Measurements from ENCODE around the gene SACS.

Gene SACS

DNA sequence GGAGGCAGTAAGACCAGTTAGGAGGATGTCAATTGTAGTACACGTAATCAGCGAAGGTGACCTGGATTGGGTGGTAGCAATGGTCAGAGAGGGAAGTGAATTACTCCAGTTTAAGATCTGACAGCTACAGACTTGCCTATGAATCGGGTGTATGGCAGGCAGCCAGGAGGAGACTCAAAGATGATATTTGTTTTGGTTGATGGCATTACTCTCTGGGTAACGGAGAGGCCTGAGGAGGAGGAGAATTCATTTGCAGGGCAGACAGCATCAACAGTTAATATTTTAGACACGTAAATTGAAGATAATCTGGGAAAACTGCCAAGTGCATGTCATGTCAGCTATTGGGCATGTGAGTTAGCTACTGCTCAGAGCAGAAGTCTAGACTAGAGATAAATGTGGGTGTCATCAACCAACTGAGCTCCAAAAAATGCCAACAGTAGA, 143.6 kb downstream of the SACS start:
- Histone ChIP-seq H2AFZ (ENCODE audit: low read depth, low read length) (no peak overlapping the region), H3K27me3 (ENCODE audit: low read depth, low read length) (0 out of 2 replicates have a peak, but pooled peaks cover 5% of the 10 kb centered on the region), H3K9me3 (ENCODE audit: insufficient read depth, low read length) (no peaks in the 10 kb centered on the region), H3K36me3 (replicated peaks; ENCODE audit: low read depth, low read length) (no peaks in the 10 kb centered on the region), H3K27ac (ENCODE audit: low read length) (no peak overlapping the region), H3K4me2 (ENCODE audit: low read length) (no peak overlapping the region), H3K79me2 (ENCODE audit: low read length) (no peaks in the 10 kb centered on the region), H3K4me1 (ENCODE audit: low read length) (no peaks in the 10 kb centered on the region), H3K4me3 (ENCODE audit: low read length) (no peak overlapping the region), H4K20me1 (ENCODE audit: insufficient read depth, low read length) (no peaks in the 10 kb centered on the region), H3K9ac (ENCODE audit: low read length) (no peak overlapping the region)
- TF ChIP-seq, protein P1, sequence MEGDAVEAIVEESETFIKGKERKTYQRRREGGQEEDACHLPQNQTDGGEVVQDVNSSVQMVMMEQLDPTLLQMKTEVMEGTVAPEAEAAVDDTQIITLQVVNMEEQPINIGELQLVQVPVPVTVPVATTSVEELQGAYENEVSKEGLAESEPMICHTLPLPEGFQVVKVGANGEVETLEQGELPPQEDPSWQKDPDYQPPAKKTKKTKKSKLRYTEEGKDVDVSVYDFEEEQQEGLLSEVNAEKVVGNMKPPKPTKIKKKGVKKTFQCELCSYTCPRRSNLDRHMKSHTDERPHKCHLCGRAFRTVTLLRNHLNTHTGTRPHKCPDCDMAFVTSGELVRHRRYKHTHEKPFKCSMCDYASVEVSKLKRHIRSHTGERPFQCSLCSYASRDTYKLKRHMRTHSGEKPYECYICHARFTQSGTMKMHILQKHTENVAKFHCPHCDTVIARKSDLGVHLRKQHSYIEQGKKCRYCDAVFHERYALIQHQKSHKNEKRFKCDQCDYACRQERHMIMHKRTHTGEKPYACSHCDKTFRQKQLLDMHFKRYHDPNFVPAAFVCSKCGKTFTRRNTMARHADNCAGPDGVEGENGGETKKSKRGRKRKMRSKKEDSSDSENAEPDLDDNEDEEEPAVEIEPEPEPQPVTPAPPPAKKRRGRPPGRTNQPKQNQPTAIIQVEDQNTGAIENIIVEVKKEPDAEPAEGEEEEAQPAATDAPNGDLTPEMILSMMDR (IDR thresholded peaks at IDR 0.05; ENCODE audit: low read depth, low read length), result no peak
- no peak for TF ChIP-seq EZH2phosphoT487 (IDR thresholded peaks at IDR 0.05; ENCODE audit: low read depth)

DNA sequence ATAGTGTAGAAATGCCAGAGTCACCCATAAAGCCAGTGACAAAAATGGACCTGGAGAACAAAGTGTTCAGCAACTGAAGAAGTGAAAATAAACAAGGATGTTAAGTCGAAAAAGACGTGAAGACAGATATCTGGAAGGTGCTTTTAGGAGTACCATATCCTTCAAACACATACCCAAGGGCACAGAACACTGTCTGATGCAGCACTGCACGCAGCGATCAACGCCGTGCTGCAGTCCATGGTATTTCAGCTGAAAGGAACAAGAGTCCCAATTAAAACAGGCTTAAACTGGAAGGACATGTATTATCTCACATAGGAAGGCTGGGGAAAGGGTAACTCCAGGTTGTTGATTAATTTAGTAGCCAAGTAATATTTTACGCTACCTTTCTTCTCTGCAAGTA, 144.5 kb downstream of the SACS start:
- H3K9ac ChIP-seq (ENCODE audit: low read length), result no peak overlapping the region
- H4K20me1 ChIP-seq (ENCODE audit: insufficient read depth, low read length), result no peaks in the 10 kb centered on the region
- H3K79me2 ChIP-seq (ENCODE audit: low read length), result no peaks in the 10 kb centered on the region
- H2AFZ ChIP-seq (ENCODE audit: low read depth, low read length), result no peak overlapping the region
- no peaks in the 10 kb centered on the region for H3K9me3 ChIP-seq (ENCODE audit: insufficient read depth, low read length)
- H3K27ac ChIP-seq (ENCODE audit: low read length), result no peak overlapping the region
- 0 out of 2 replicates have a peak, but pooled peaks cover 5% of the 10 kb centered on the region for H3K27me3 ChIP-seq (ENCODE audit: low read depth, low read length)
- no peak for TF ChIP-seq EZH2phosphoT487 (IDR thresholded peaks at IDR 0.05; ENCODE audit: low read depth)
- TF ChIP-seq, protein P1 (IDR thresholded peaks at IDR 0.05; ENCODE audit: low read depth, low read length), result no peak
- no peak overlapping the region for H3K4me3 ChIP-seq (ENCODE audit: low read length)
- no peak overlapping the region for H3K4me2 ChIP-seq (ENCODE audit: low read length)
- no peaks in the 10 kb centered on the region for H3K36me3 ChIP-seq (replicated peaks; ENCODE audit: low read depth, low read length)
- no peaks in the 10 kb centered on the region for H3K4me1 ChIP-seq (ENCODE audit: low read length)

DNA sequence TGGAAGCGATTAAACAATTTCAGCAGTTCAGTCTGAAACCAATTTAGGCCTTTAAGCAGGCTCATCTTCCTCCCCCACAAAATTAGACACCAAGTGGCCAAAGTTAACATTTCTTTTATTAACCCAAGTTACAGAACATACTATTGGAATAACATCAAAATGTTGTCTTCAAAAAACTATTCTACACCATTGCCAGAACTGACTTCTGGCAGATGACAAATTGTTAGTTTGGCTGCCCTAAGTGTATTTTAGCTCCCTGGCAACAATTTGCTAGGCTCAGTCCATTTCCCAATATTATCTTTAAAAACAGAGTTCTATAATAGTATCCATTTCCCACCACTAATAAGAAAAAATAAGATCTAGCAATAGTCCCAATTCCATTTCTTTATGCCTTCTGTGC, 144.9 kb downstream of the SACS start:
- no peak overlapping the region for H3K4me2 ChIP-seq (ENCODE audit: low read length)
- no peak overlapping the region for H3K4me3 ChIP-seq (ENCODE audit: low read length)
- no peak overlapping the region for H2AFZ ChIP-seq (ENCODE audit: low read depth, low read length)
- no peaks in the 10 kb centered on the region for H3K79me2 ChIP-seq (ENCODE audit: low read length)
- no peaks in the 10 kb centered on the region for H4K20me1 ChIP-seq (ENCODE audit: insufficient read depth, low read length)
- no peaks in the 10 kb centered on the region for H3K36me3 ChIP-seq (replicated peaks; ENCODE audit: low read depth, low read length)
- no peak overlapping the region for H3K9ac ChIP-seq (ENCODE audit: low read length)
- 0 out of 2 replicates have a peak, but pooled peaks cover 5% of the 10 kb centered on the region for H3K27me3 ChIP-seq (ENCODE audit: low read depth, low read length)
- H3K9me3 ChIP-seq (ENCODE audit: insufficient read depth, low read length), result no peaks in the 10 kb centered on the region
- TF ChIP-seq EZH2phosphoT487 (IDR thresholded peaks at IDR 0.05; ENCODE audit: low read depth), result no peak
- TF ChIP-seq, protein P1 (IDR thresholded peaks at IDR 0.05; ENCODE audit: low read depth, low read length), result no peak
- H3K4me1 ChIP-seq (ENCODE audit: low read length), result no peaks in the 10 kb centered on the region
- no peak overlapping the region for H3K27ac ChIP-seq (ENCODE audit: low read length)

DNA sequence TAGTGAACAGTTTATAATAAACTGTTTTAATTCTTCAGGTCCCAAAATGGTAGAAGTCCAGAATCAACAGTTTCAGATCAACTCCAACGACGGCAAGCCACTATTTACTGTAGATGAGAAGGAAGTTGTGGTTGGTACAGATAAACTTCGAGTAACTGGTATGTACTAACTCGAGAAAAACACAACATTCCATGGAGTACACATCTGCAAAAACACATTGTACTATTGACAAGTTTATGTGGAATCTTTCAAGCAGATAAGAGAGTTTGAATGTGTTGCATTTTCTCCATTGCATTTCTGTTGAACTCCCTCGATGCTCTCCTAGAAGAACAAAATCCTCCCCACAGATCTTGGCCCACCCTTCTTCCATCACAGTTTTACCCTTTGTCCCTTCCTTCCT, 154.2 kb downstream of the SACS start:
- H3K27me3 ChIP-seq (ENCODE audit: low read depth, low read length), result no peaks in the 10 kb centered on the region
- H3K36me3 ChIP-seq (replicated peaks; ENCODE audit: low read depth, low read length), result no peaks in the 10 kb centered on the region
- H3K4me1 ChIP-seq (ENCODE audit: low read length), result no peaks in the 10 kb centered on the region
- no peaks in the 10 kb centered on the region for H3K9me3 ChIP-seq (ENCODE audit: insufficient read depth, low read length)
- no peak overlapping the region for H3K9ac ChIP-seq (ENCODE audit: low read length)
- no peak overlapping the region for H2AFZ ChIP-seq (ENCODE audit: low read depth, low read length)
- TF ChIP-seq, protein P1 (IDR thresholded peaks at IDR 0.05; ENCODE audit: low read depth, low read length), result no peak
- TF ChIP-seq EZH2phosphoT487 (IDR thresholded peaks at IDR 0.05; ENCODE audit: low read depth), result no peak
- no peaks in the 10 kb centered on the region for H3K79me2 ChIP-seq (ENCODE audit: low read length)
- no peaks in the 10 kb centered on the region for H4K20me1 ChIP-seq (ENCODE audit: insufficient read depth, low read length)
- no peak overlapping the region for H3K4me2 ChIP-seq (ENCODE audit: low read length)
- H3K27ac ChIP-seq (ENCODE audit: low read length), result no peak overlapping the region
- no peak overlapping the region for H3K4me3 ChIP-seq (ENCODE audit: low read length)
